Stimulated activated CD8-positive, alpha-beta memory T cell treated with anti-CD3 and anti-CD28 coated beads, Interleukin-4, amount 100 ng/mL, for 4 hours (primary cell): ENCODE data around the gene CEP112.
"Not testable (repeated sequence)": the region's sequence is repeated elsewhere in the genome, so short reads cannot be mapped to it uniquely, and the experiment has no call there.

ENCODE experiments used
- DNase-seq, 2 donors: peaks; one replicate each; pipeline ENCODE4 v3.0.0-alpha.2; 2020; ENCODE audit warnings: low read depth in 2 of 2, low spot score in 1 of 2

The CEP112 gene

DNA sequence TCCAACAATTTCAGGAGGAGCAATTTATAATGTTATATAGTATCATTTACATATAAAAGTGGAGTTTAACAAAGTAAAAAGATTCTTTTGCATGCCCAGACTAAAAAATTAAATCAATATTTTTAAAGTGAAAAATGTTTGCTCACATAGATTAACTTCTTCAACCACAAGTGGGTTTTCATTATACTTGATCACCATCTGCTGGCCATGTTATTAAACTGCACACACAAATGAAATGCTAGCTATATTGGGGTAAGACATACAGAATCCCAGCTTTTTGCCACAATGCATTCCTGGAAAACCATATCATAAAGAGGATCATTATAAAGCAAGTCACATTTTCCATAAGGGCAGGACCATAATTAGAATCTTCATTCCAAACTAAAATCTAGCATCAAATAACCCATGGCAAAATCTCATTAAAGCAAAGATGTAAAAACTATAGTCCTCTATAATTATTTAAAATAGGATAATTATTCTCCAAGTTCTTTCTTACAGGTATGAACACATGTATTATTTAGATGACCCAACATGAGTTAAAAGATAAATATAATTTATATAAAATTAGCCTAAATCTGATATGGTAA is 26.3 kb downstream of the CEP112 start:
- no peak for DNase-seq

DNA sequence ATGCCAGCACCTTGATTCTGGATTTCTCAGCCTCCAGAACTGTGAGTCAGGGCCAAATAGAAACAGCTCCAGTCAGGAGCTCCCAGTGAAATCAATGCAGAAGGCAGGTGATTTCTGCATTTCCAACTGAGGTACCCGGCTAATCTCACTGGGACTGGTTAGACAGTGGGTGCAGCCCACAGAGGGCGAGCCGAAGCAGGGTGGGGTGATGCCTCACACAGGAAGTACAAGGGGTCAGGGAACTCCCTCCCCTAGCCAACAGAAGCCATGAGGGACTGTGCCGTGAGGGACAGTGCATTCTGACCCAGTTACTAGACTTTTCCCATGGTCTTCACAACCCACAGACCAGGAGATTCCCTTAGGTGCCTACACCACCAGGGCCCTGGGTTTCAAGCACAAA is 36.9 kb downstream of the CEP112 start:
- not testable (repeated sequence) for DNase-seq

DNA sequence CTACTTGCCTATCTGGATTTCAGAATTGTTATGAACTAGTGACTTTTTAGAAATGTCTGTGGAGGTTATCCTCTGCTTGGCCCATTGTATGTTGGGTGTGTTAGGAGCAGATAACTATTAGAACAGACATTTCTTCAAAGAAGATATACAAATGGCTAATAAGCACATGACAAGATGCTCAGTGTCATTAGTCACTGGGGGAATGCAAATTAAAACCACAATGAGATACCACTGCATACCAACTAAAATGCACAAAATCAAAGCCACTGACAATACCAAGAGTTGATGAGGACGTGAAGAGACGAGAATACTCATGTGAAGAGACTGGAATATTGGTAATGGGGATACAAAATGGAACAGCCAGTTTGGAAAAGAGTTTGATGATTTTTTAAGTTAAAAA is 39.2 kb downstream of the CEP112 start:
- DNase-seq: no peak

DNA sequence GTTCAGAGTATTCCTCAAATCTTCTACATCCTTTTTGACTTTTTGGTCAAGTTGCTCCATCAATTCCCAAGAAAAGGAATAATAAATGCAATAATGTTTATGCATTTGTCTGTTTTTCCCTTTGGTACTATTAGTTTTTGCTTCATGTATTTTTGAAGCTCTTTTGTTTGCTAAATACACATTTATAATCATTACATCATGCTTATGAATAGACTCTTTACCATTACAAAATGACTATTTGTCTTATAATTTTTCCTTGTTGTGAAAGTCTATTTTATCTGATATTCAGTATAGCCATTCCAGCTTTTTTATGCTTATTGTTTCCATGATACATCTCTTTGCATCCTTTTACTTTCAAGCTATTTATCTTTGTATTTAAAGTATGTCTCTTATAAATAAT is 41.2 kb downstream of the CEP112 start:
- DNase-seq: no peak

DNA sequence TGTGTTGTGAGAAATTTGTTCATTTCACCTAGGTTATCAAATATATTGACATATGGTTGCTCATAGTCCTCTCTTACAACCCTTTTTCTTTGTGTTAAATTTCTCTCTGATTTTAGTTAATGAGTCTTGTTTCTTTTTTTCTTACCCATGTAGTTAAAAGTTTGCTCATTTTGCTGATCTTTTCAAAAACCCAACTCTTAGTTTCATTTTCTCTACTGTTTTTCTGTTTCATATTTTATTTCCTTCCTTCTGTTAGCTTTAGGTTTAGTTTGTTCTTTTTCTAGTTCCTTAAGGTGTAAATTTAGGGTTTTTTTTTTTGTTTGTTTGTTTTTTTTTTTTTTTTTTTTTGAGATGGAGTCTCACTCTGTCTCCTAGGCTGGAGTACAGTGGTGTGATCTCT is 42.4 kb downstream of the CEP112 start:
- DNase-seq: no peak

DNA sequence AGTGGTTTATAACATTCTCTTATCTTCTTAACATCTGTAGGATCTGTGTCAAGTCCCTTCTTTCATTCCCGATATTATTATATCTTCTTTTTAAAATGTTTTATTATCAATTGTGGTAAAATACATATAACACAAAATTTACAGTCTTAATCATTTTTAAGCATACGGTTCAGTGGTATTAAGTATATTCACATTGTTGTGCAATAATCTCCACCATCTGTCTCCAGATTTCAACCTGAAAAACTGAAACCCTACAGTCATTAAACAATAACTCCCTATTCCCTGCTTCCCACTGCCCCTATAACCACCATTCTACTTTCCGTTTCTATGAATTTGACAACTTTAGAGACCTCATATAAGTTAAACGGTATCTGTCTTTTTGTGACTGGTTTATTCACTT is 45.5 kb downstream of the CEP112 start:
- no peak for DNase-seq

DNA sequence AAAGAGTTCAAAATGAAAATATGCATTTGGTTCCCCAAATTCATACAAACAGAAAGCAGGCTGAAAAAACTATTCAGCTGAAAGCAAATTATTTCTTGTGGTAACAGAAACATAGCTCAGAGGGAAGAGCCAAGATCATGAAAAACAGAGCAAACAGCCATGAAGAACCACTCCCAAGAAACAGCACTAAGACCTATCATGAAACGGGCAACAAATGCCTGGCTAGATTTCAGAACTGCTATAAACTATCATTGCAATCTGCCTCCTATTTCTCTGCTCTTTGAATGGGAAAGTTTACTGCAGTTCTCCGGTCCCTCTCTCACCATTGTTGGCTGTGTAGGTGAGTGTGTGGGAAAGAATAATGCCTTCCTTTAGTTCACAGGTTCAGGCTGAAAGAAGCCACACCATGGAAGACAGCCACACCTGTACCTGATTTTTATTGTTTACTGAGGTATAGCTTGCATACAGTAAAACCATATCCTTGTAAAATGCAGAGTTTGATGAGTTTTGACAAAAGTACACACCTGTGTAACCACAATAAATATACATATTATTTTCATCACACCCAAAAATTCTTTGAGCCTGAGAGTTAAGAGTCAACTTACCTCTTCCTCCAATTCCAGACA is 48.2 kb downstream of the CEP112 start:
- DNase-seq: no peak

DNA sequence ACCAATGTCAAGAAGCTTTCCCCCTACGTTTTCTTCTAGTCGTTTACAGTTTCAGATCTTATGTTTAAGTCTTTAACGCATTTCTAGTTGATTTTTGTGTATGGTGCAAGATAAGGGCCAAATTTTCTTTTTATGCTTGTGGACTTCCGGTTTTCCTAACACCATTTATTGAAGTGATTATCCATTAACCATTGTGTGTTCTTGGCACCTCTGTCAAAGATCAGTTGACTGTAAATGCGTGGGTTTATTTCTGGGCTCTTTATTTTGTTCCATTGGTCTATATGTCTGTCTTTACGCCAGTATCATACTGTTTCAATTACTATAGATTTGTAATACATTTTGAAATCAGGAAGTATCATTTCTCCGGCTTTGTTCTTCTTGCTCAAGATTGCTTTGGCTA is 49.5 kb downstream of the CEP112 start:
- no peak for DNase-seq

DNA sequence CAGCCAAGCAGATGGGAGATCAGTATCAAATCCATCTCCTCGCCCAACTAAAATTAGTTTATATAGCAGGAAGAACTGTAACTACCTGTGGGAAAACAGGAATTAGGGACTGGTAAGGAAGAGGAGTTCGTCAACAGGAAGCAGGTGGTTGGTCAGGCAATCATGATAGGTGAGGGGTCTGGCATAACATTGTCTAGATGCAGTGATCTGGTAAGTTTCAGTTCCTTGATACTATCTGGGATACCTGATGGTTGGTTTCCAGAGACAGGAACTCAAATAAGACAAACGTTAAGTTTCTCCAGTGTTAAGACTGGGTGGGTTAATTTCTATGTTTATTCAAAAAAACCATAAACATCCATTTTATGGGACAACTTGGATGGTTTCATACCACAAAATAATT is 53.8 kb downstream of the CEP112 start:
- no peak for DNase-seq

DNA sequence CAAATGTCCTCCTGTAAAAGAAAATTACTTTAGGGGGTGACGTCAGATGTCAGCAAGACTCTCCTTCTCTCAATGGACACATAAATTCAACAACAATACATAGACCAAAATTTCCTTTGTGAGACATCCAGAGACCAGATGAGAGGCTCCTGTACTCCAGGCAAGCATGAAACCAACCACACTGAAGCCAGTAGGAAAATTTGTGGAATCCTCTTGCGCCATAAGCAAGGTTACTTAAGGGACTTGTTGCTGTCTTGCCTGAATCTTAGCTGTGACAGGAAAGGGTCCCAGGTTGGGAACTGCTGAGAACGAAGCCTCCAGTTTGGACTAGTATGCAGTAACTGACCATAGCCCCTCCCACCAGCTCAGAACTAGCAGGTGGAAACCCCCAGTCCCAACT is 56.0 kb downstream of the CEP112 start:
- no peak for DNase-seq

DNA sequence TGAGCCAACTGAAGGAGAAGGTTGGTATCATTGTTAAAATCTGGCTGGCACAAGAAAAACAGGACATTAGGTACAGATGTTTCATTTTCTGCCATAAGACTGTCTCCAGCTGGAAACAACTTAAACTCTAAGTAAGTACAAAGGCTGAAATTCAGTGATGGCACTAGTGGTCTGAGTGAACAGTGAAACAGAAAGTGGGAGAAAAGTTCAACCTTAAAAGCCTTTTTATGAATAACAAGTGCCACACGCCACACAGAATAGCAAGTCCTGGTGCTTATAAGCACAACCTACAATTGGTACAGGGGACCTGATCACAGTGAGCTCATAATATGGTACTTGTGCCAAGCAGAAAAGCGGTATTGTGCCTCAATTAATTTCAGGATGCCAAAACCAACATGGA is 56.7 kb downstream of the CEP112 start:
- DNase-seq: no peak

DNA sequence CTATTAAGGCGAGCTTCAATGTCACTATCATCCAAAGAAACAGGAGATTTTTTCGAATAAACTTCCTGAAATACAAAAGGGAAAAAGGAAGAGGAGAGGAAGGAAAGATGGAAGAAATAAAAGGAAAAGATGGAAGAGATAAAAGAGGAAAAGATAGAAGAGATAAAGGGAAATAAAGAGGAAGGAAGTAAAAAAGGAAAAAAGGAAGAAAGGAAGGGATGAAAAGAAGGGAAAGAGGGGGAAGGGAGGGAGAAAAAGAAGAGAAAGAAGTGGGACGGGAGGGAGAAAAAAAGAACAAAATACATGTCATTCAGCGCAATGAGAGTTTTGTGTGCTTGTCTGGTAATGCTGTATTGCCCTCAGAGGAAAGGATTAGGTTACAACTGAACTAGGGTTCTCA is 62.2 kb downstream of the CEP112 start:
- no peak for DNase-seq

DNA sequence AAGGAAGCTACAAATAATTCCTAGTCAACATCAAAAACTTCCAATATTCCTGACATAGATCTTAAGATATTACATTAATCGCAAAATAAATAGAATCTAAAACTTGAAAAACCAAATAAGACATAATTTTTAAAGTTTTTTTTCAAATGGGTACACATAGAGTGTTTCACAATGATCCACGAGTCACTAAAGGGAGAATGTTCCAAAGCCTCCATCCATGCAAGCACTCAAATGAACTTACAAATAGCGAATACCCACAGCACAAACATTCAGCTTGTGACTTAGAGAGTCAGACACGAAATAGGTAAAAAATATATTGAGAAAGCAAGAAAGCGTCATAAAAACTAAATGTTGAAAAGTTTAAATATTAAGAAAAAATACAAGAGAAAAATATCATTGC is 65.7 kb downstream of the CEP112 start:
- DNase-seq: no peak

DNA sequence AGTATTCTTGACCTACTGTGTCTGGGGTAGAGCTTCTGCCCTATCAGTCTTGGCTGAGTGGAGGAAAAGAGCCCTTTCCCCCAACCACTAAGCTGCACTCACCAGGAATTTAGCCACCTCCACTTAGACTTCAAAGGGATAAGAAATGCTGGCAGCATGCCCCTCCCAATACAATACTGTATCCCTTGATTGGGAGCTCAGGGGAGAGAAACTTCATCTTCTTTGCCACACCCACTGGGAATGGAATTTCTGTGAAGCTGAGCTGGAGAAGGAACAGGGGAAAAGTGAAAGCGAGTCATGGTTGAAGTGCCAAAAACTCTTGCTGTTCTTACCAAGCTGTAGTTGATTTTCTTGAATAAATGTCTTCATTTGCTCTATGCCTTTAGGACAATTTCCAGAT is 68.8 kb downstream of the CEP112 start:
- DNase-seq: no peak

DNA sequence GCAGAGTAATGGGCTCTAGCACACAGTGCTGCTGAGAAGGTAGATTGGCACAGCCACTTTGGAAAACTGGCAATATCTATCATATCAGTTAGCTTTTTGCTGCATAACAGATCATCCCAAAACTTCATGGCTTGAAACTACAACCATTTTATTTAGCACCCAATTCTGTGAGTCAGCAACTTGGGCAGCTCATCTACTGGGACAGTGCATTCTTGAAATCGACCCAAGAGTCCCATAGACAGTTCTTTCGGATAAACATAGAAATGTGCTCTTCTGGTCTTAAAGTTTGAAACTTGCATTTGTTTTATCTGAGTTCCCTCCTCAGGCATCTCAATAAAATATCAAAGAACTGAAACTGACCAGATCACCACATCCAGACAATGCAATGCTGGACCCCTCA is 76.7 kb downstream of the CEP112 start:
- DNase-seq: no peak

DNA sequence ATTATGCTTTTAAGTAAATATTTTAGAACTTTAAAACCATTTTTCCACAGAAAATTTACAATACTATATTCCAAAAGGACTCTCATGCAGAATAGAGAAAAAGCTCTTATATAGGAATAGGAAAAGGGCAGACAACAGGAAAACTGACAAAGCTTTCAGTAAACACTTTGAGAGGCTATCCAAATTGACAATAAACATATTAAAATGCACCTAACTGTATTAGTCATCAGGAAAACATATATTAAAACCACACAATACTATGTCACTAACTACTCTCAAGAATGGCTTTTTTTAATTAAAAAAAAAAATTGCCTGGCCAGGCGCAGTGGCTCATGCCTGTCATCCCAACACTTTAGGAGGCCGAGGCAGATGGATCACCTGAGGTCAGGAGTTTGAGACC is 77.3 kb downstream of the CEP112 start:
- no peak for DNase-seq

DNA sequence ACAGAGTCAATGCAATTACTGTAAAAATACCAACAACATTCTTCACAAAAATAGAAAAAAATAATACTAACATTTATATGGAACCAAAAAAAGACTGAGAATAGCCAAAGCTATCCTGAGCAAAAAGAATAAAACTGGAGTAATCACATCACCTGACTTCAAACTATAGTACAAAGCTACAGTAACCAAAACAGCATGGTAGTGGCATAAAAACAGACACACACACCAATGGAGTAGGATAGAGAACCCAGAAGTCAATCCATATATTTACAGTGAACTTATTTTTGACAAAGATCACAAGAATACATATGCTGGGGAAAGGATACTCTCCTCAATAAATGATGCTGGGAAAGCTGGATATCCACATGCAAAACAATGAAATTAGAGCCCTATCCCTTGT is 84.2 kb downstream of the CEP112 start:
- DNase-seq: no peak

DNA sequence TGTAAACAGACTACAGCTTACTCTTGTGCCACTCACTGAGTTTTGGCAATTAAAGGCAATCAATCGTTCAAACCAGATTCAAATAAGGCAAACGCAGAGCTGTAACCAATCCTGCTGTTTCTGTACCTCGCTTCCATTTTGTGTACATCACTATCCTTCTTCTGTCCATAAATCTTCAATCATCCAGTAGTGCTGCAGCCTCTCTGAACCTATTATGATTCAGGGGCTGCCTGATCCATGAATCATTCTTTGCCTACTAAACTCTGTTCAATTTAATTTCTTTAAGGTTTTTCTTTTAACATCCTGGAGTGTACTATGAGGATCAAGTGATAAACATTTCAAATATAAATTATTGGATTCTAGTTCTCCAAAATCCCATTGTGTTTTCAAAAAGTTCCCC is 93.9 kb downstream of the CEP112 start:
- DNase-seq: no peak

DNA sequence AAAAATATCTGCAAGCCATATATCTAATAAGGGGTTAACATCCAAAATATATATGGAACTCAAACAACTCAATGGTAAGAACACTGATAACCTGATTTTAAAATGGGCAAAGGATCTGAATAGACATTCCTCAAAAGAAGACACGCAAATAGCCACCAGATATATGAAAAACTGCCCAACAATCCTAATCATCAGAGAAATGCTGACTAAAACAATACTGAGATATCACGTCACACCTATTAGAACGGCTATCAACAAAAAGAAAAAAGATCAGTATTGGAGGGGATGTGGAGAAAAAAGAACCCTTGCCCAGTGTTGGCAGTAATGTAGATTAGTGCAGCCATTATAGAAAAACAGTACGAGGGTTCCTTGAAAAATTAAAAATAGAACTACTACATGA is 97.2 kb downstream of the CEP112 start:
- DNase-seq: no peak

DNA sequence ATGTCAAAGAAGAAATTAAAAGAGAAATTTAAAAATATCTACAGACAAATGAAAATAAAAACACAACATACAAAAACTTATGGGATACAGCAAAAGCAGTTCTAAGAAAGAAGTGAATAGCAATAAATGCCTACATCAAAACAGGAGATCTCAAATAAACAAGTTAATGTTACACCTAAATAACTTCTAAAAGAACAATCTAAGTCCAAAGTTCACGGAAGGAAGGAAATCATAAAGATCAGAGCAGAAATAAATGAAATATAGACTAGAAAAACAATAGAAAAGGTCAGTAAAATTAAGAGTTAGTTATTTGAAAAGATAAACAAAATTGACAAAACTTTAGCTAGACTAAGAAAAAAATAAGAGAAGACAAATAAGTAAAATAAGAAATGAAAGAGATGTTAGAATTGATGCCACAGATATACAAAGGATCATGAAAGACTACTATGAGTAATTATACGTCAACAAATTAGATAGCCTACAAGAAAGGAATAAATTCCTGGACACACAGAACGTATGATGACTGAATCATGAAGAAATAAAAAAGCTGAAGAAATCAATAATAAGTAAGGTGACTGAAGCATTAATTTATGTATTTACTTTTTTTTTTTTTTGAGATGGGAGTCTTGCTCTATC is 100.4 kb downstream of the CEP112 start:
- no peak for DNase-seq

DNA sequence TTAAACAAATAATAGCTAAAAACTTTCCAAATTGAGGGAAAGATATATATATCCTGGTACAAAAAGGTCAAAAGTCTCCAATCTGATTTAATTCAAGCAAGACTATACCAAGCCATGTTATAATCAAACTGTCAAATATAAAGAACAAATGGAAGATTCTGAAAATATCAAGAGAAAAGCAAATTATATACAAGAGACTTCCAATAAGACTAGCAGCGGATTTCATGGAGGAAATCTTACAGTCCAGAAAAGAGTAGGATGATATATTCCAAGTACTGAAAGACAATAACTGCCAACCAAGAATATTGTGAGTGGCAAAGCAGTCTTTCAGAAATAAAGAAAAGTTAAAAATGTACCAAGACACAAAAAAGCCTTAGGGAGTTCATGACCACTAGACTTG is 102.2 kb downstream of the CEP112 start:
- DNase-seq: no peak

DNA sequence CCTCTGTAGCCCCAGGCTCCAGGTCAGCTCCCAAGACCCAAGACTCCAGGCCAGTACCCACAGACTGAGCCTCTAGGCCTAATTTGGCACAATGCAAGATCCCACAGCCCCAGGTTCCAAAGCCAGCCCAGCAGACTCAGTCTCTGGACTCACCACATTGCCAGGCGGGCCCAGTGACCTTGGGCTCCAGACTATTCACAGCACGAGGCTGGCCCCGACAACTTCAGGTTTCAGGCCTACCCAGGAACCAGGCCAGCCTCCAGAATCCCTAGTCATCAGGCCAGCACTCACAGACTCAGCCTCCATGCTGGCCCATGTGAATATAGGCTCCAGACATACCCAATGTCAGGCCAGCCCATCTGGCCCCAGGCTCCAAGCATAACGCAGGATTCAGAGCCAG is 103.8 kb downstream of the CEP112 start:
- no peak for DNase-seq

DNA sequence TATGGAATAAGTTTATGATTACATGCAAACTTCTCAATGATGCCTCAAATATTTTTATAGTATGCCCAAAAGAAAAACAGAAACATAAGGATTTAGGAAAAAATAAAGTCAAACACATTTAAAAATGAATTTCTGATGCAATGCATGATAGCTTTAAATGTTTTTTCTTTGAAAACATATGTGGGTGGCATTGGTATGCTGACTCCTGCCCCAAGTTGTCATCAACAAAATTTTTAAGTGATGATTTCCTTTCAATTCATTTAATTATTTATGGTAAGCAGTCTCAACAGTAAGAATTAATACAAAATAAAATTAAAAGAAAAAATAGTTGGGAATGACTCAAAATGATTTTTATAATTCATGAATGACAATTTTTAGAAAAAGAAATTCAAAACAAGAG is 104.9 kb downstream of the CEP112 start:
- DNase-seq: no peak
